Astrocyte of the spinal cord (primary cell): Measurements from ENCODE around the gene FAM118A.
"Not testable (repeated sequence)": the region's sequence is repeated elsewhere in the genome, so short reads cannot be mapped to it uniquely, and the experiment has no call there.

Experiments
- DNase-seq: peaks from one replicate; pipeline ENCODE4 v3.0.0; 2011; ENCODE audit warnings: low read depth, low spot score
- H3K4me3 ChIP-seq: 2 replicates; pipeline ENCODE4 v1.5.1; 2011; ENCODE audit warnings: low read depth, mild to moderate bottlenecking, low read length, moderate library complexity
- in situ Hi-C: cut with HindIII; loops from 2 replicates; pipeline ENCODE4 v1.10.0; 2017; ENCODE audit warnings: low sequenced_read_pairs
- TF ChIP-seq, protein P1 (sequence below): IDR thresholded peaks from 2 replicates; pipeline ENCODE4 v1.5.1; 2012; ENCODE audit warnings: low read depth, mild to moderate bottlenecking, low read length, inconsistent platforms

FAM118A gene

DNA sequence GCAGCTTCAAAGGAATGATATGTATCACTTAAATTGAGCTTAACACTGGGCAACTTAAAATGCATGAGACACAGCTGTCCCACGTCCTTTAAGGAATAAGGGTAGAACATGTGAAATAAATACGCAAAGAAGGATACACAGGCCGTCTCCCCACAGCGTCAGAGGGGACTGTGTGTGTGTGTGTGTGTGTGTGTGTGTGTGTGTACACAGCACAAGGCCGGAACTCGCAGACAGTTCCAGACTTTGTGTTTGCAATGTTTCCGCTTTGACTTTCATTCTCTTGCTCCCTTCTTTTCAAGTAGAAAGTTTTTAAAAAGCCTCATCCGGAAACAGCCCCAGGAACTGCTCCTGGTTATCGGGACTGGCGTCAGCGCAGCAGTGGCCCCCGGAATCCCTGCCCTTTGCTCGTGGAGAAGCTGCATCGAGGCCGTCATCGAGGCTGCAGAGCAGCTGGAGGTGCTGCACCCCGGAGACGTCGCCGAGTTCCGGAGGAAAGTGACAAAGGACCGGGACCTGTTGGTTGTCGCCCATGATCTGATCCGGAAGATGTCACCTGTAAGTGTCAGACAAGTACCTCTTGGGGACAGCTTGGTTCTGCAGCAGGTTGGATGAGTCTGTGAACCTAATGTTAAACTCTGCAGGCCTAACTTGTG is 13.3 kb downstream of the FAM118A start:
- TF ChIP-seq, protein P1, sequence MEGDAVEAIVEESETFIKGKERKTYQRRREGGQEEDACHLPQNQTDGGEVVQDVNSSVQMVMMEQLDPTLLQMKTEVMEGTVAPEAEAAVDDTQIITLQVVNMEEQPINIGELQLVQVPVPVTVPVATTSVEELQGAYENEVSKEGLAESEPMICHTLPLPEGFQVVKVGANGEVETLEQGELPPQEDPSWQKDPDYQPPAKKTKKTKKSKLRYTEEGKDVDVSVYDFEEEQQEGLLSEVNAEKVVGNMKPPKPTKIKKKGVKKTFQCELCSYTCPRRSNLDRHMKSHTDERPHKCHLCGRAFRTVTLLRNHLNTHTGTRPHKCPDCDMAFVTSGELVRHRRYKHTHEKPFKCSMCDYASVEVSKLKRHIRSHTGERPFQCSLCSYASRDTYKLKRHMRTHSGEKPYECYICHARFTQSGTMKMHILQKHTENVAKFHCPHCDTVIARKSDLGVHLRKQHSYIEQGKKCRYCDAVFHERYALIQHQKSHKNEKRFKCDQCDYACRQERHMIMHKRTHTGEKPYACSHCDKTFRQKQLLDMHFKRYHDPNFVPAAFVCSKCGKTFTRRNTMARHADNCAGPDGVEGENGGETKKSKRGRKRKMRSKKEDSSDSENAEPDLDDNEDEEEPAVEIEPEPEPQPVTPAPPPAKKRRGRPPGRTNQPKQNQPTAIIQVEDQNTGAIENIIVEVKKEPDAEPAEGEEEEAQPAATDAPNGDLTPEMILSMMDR, result no peak
- in situ Hi-C loops, result no loop called here
- DNase-seq, result no peak
- H3K4me3 ChIP-seq, result no peak overlapping the region

- no peak for DNase-seq
- H3K4me3 ChIP-seq, result no peak overlapping the region
- TF ChIP-seq, protein P1, result no peak
- in situ Hi-C loops, result no loop called here
These were observed 14.0 kb downstream of the FAM118A start for GRCh38 chr22:45323695-45324094.

DNA sequence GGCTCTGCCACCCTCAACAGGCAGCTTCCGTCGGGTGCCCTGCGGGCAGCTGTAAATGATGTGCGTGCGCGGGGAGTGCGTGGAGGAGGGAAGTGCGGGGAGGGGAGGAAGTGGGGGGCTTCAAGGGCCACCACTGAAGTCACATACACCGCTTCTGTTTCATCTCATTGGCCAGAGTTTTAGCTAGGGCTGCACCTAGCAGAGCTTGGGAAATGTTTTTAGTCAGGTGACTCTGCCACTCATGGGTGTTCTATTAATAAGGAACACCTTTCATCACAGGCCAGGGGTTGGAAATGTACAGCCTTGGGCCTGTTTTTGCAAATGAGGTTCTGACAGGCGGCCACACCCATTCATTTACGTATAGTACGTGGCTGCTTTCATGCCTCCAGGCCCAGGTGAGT is 14.6 kb downstream of the FAM118A start:
- H3K4me3 ChIP-seq, result no peak overlapping the region
- in situ Hi-C loops, result no loop called here
- no peak for DNase-seq
- TF ChIP-seq, protein P1, result no peak

GRCh38 chr22:45328261-45328660 is 18.5 kb downstream of the FAM118A start:
- in situ Hi-C loops, DNase-seq, H3K4me3 ChIP-seq: not testable (repeated sequence)

DNA sequence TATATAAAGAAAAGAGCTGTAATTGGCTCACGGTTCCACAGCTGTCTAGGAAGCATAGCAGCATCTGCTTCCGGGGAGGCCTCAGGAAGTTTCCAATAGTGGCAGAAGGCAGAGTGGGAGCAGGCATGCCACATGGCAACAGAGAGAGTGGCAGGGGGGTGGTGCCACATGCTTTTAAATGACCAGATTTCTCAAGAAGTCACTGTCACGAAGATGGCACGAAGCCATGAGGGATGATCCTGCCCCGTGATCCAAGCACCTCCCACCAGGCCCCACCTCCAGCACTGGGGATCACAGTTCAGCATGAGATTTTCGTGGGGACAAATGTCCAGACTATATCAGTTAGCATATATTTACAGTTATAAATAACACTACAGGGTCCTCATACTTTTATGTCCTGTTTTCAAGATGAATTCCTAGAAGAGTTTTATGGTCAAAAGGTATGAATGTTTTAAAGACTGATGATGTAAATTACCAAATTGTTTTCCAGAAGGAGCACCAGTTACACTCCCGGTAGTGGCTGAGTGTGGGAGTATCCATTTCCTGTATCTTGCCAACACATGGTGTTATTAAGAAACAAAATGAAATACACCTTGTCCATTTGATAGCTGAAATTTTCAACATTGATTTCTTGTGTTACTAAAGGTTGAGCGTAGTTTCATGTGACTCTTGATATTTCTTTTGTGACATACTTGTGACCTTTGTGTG is 19.2 kb downstream of the FAM118A start:
- H3K4me3 ChIP-seq, result no peak overlapping the region
- no peak for DNase-seq
- TF ChIP-seq, protein P1, result no peak
- in situ Hi-C loops, result no loop called here

- DNase-seq, result no peak
- in situ Hi-C loops, result no loop called here
- TF ChIP-seq, protein P1, result no peak
- no peak overlapping the region for H3K4me3 ChIP-seq
These were observed 19.8 kb downstream of the FAM118A start for GRCh38 chr22:45329530-45329936.

DNA sequence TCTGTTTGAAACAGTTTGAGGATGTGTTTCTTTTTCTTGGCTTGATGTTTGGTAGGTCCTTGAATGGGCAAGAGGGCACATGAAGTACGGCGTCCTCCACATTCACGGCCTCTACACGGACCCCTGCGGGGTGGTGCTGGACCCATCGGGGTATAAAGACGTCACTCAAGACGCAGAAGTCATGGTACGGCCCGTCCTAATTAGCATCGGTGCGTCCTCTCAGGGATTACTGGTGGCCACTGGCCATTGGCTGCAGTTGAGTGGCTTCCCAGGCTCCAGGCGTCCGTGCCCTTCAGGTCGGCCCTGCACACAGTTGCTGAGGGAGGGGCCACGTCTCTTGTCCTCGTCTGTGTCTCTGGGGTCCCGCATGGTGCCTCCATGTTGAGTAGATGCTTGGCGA is 20.8 kb downstream of the FAM118A start:
- no peak for DNase-seq
- no peak overlapping the region for H3K4me3 ChIP-seq
- TF ChIP-seq, protein P1, result no peak
- in situ Hi-C loops, result no loop called here
